ENCODE measurements around the gene RGL1. TPM values are rescaled to one million over a fixed set of nuclear protein-coding genes. Genes with fewer than 3 reads are reported as not detected.

The RGL1 gene
- total RNA-seq, 1 experiment from 2014 or later: 34.5 TPM

GRCh38 chr1:183914891-183915290 lies 110.0 kb downstream of the RGL1 start:
- Mint-ChIP-seq H3K27ac (ENCODE audit: unreplicated experiment) (no peak overlapping the region), H3K27me3 (ENCODE audit: insufficient read depth, unreplicated experiment) (no peaks in the 10 kb centered on the region), H3K9me3 (ENCODE audit: unreplicated experiment) (no peaks in the 10 kb centered on the region), H3K4me1 (ENCODE audit: low read depth, unreplicated experiment) (peaks cover 13% of the 10 kb centered on the region), H3K4me3 (ENCODE audit: unreplicated experiment) (no peak overlapping the region), H3K36me3 (ENCODE audit: insufficient read depth, unreplicated experiment) (peaks cover 83% of the 10 kb centered on the region)
- no peak overlapping the region for H3K4me3 ChIP-seq (ENCODE audit: low read depth, low read length)
- peaks cover 7% of the 10 kb centered on the region for H3K4me1 ChIP-seq
- no TSS peak for BruUV-seq (replicated peaks)
- H3K27me3 ChIP-seq (replicated peaks; ENCODE audit: control insufficient read depth, insufficient read depth, low read length): no peaks in the 10 kb centered on the region
- ChIA-PET POLR2A (no interaction called here), CTCF (interaction anchor here (1.6 kb wide), 1 partner anchor 11 kb away, joined by 7 read pairs; no protein-coding TSS in a partner anchor)
- no peak for DNase-seq
- intact Hi-C loops (cut with micrococcal nuclease; ENCODE audit: unreplicated experiment): no loop called here
- no peaks in the 10 kb centered on the region for H3K9me3 ChIP-seq
- no peak for TF ChIP-seq CTCF (IDR thresholded peaks at IDR 0.05; ENCODE audit: insufficient read depth in 1 of 2, low read depth in 1 of 2, low read length in 1 of 2, severe bottlenecking in 1 of 2, unreplicated experiment in 1 of 2)
- H3K36me3 ChIP-seq (ENCODE audit: control insufficient read depth, insufficient read depth, low read length): peaks cover 3% of the 10 kb centered on the region; the same call in 1 of the 2 replicates

GRCh38 chr1:183915625-183916510 lies 110.9 kb downstream of the RGL1 start:
- no peaks in the 10 kb centered on the region for H3K9me3 ChIP-seq
- Mint-ChIP-seq H3K36me3 (ENCODE audit: insufficient read depth, unreplicated experiment) (peaks cover 83% of the 10 kb centered on the region), H3K4me1 (ENCODE audit: low read depth, unreplicated experiment) (peaks cover 13% of the 10 kb centered on the region), H3K27ac (ENCODE audit: unreplicated experiment) (peak overlapping the region; percentile 71), H3K9me3 (ENCODE audit: unreplicated experiment) (no peaks in the 10 kb centered on the region), H3K4me3 (ENCODE audit: unreplicated experiment) (no peak overlapping the region), H3K27me3 (ENCODE audit: insufficient read depth, unreplicated experiment) (no peaks in the 10 kb centered on the region)
- peaks cover 7% of the 10 kb centered on the region for H3K4me1 ChIP-seq
- CTCF ChIA-PET: interaction anchor here (0.6 to 2.3 kb wide), 21 partner anchors 10 to 362 kb away, joined by 3 to 44 read pairs (median 4); no protein-coding TSS in a partner anchor
- H3K36me3 ChIP-seq (ENCODE audit: control insufficient read depth, insufficient read depth, low read length): peaks cover 3% of the 10 kb centered on the region; the same call in 1 of the 2 replicates
- peak; percentile 78 to 89 for TF ChIP-seq CTCF (IDR thresholded peaks at IDR 0.05; ENCODE audit: insufficient read depth in 1 of 2, low read depth in 1 of 2, low read length in 1 of 2, severe bottlenecking in 1 of 2, unreplicated experiment in 1 of 2)
- H3K27me3 ChIP-seq (replicated peaks; ENCODE audit: control insufficient read depth, insufficient read depth, low read length): no peaks in the 10 kb centered on the region
- peak; percentile 75 to 82 for DNase-seq
- H3K4me3 ChIP-seq (ENCODE audit: low read depth, low read length): no peak overlapping the region
- intact Hi-C loops (cut with micrococcal nuclease; ENCODE audit: unreplicated experiment): loop anchor here (1.0 kb wide), 4 partner anchors 231 to 307 kb away; no protein-coding TSS in a partner anchor
- BruUV-seq (replicated peaks): no TSS peak
- POLR2A ChIA-PET: interaction anchor here (0.5 to 1.3 kb wide), 2 partner anchors 135 kb away, joined by 3 to 7 read pairs; partner anchors contain the start of gene TSEN15

GRCh38 chr1:183916574-183916973 lies 111.7 kb downstream of the RGL1 start:
- Histone ChIP-seq H3K36me3 (ENCODE audit: control insufficient read depth, insufficient read depth, low read length) (peaks cover 3% of the 10 kb centered on the region; the same call in 1 of the 2 replicates), H3K9me3 (no peaks in the 10 kb centered on the region), H3K27me3 (replicated peaks; ENCODE audit: control insufficient read depth, insufficient read depth, low read length) (no peaks in the 10 kb centered on the region), H3K4me3 (ENCODE audit: low read depth, low read length) (no peak overlapping the region), H3K4me1 (peaks cover 7% of the 10 kb centered on the region)
- ChIA-PET POLR2A (interaction anchor here (0.5 to 1.3 kb wide), 2 partner anchors 134 to 135 kb away, joined by 3 to 7 read pairs; partner anchors contain the start of gene TSEN15), CTCF (interaction anchor here (0.9 to 2.3 kb wide), 19 partner anchors 10 to 363 kb away, joined by 3 to 44 read pairs (median 5); no protein-coding TSS in a partner anchor)
- H3K27me3 Mint-ChIP-seq (ENCODE audit: insufficient read depth, unreplicated experiment): no peaks in the 10 kb centered on the region
- peaks cover 13% of the 10 kb centered on the region for H3K4me1 Mint-ChIP-seq (ENCODE audit: low read depth, unreplicated experiment)
- TF ChIP-seq CTCF (IDR thresholded peaks at IDR 0.05; ENCODE audit: insufficient read depth in 1 of 2, low read depth in 1 of 2, low read length in 1 of 2, severe bottlenecking in 1 of 2, unreplicated experiment in 1 of 2): no peak
- H3K4me3 Mint-ChIP-seq (ENCODE audit: unreplicated experiment): no peak overlapping the region
- BruUV-seq (replicated peaks): no TSS peak
- DNase-seq: no peak
- peak overlapping the region; percentile 71 for H3K27ac Mint-ChIP-seq (ENCODE audit: unreplicated experiment)
- H3K36me3 Mint-ChIP-seq (ENCODE audit: insufficient read depth, unreplicated experiment): peaks cover 82% of the 10 kb centered on the region
- no peaks in the 10 kb centered on the region for H3K9me3 Mint-ChIP-seq (ENCODE audit: unreplicated experiment)
- intact Hi-C loops (cut with micrococcal nuclease; ENCODE audit: unreplicated experiment): loop anchor here (1.0 kb wide), 4 partner anchors 231 to 307 kb away; no protein-coding TSS in a partner anchor

All from Caco-2 (cell line).